Spleen (tissue), 11 donors: Measurements from ENCODE around the gene L2HGDH. TPM values are rescaled to one million over a fixed set of nuclear protein-coding genes. Genes with fewer than 3 reads are reported as not detected.

ENCODE experiments used
- DNase-seq: peaks from one replicate; pipeline ENCODE4 v3.0.0-alpha.2; 2020
- H3K27ac ChIP-seq, 8 donors: fragments of 200-600 bp; sonication (generic) in 7 of 8; 1 replicate in 4 of 8; 2 replicates in 4 of 8; pipeline versions ENCODE4 v1.5.0 to v1.8.0; 2016 to 2021; ENCODE audit warnings: inconsistent platforms in 4 of 8, mild to moderate bottlenecking in 4 of 8, moderate library complexity in 1 of 8
- H3K27me3 ChIP-seq, 7 donors: fragments of 200-600 bp; sonication (generic) in 6 of 7; replicated peaks in 1 of 7; 1 replicate in 4 of 7; 2 replicates in 3 of 7; pipeline versions ENCODE4 v1.5.0 to v1.8.0; 2016 to 2021; ENCODE audit warnings: inconsistent platforms in 3 of 7, mild to moderate bottlenecking in 1 of 7
- H3K36me3 ChIP-seq, 6 donors: fragments of 200-600 bp; sonication (generic) in 5 of 6; 1 replicate in 4 of 6; 2 replicates in 2 of 6; pipeline versions ENCODE4 v1.5.0 to v1.8.0; 2016 to 2021; ENCODE audit warnings: inconsistent platforms in 2 of 6
- H3K4me1 ChIP-seq, 6 donors: fragments of 200-600 bp; sonication (generic) in 5 of 6; 1 replicate in 3 of 6; 2 replicates in 3 of 6; pipeline versions ENCODE4 v1.5.0 to v1.8.0; 2016 to 2021; ENCODE audit warnings: inconsistent platforms in 3 of 6
- H3K4me3 ChIP-seq, 8 donors: fragments of 200-600 bp; sonication (generic) in 7 of 8; 1 replicate in 4 of 8; 2 replicates in 4 of 8; pipeline versions ENCODE4 v1.5.0 to v1.8.0; 2016 to 2021; ENCODE audit warnings: inconsistent platforms in 4 of 8, mild to moderate bottlenecking in 4 of 8, moderate library complexity in 2 of 8
- H3K9me3 ChIP-seq, 8 donors: fragments of 200-600 bp; sonication (generic) in 7 of 8; 1 replicate in 4 of 8; 2 replicates in 4 of 8; pipeline versions ENCODE4 v1.5.0 to v1.8.0; 2016 to 2021; ENCODE audit warnings: inconsistent platforms in 4 of 8
- POLR2A ChIP-seq, 3 donors: fragments of 450-650 bp; IDR thresholded peaks; one replicate each; pipeline ENCODE4 v1.5.1; 2017; ENCODE audit warnings: antibody characterized with exemption in 3 of 3, mild to moderate bottlenecking in 1 of 3
- POLR2AphosphoS5 ChIP-seq, 3 donors: sonication (generic); formaldehyde crosslinking; IDR thresholded peaks; one replicate each; pipeline ENCODE4 v1.5.1; 2017; ENCODE audit warnings: antibody characterized with exemption in 3 of 3
- WGBS, 5 donors: extraction: QIAGEN DNeasy Blood & Tissue Kit in 3 of 5; methylation state at CpG; one replicate each; pipeline versions ENCODE4 v1.1.5 to v1.1.7; 2013 to 2018; 5-methylcytosine and 5-hydroxymethylcytosine counted together
- intact Hi-C: fragments of 100-400 bp; cut with DNase I; formaldehyde crosslinking; loops from one replicate; pipeline ENCODE4 v1.15.0; 2023; ENCODE audit warnings: low total_unique reads
- polyA plus RNA-seq, 3 donors: library from polyadenylated mRNA; stranded (reverse); fragments of 200-250 nt; gene quantifications; one replicate each; pipeline ENCODE4 v1.2.1, GENCODE V29; 2013
- total RNA-seq, 7 donors: library from RNA; depleted of rRNA in 3 of 7; stranded (reverse); fragments of >200 nt in 3 of 7; fragmentation: NEBNext Ultra II Directional in 4 of 7; extraction: Animal tissue kit (Norgen Biotek cat#: 25700) in 4 of 7; gene quantifications; one replicate each; pipeline versions ENCODE4 v1.1.0 to v1.2.1, GENCODE V29; 2016 to 2021
- TF ChIP-seq, protein P1 (sequence below), 11 experiments: fragments of 200-600 bp in 7 of 11; fragments of 450-650 bp in 4 of 11; sonication (generic) in 4 of 11; IDR thresholded peaks in 8 of 11; conservative IDR thresholded peaks in 3 of 11; 1 replicate in 7 of 11; 2 replicates in 4 of 11; pipeline versions ENCODE4 v1.4.0 to v1.8.0; 2016 to 2021; ENCODE audit warnings: antibody characterized with exemption in 11 of 11, inconsistent platforms in 4 of 11, mild to moderate bottlenecking in 1 of 11
- donor health status: healthy with polysubstance abuse.
- donor health status: DM: no; HTN: no; CAD: no; lungs with moderate emphysema.
- donor health status: DM: no; HTN: no; CAD: no.
- donor health status: Bipolar disorder and iron deficiency.
- donor health status: healthy.
- donor health status: DM: no; HTN: no; CAD: no.
- donor health status: DM: yes; HTN: yes; CAD: no.

Gene L2HGDH
- total and polyA plus RNA-seq, 10 donors: 0.72 to 4.9 (median 3.3) TPM

DNA sequence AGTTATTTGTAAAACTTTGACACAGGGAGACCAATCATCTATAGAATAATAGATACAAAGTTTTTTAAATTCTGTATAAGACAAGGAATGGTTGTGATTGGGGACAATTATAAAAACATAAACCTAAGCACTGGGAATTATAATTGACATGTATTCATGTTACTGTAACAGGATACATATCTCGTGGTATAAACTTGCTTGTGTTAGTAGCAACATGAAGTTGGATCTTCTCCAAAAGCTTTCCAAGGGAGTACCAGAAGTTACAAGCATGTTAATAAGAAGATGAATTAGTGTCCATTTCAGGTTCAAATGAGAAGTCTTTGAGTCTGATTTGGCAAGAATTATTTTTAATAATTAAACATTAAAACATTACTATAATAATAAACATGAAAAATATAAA, 42.5 kb upstream of the L2HGDH start:
- H3K36me3 ChIP-seq: peaks cover 0 to 37% (median 7%) of the 10 kb centered on the region in 6 donors
- H3K27me3 ChIP-seq: no peaks in the 10 kb centered on the region
- no peak for DNase-seq
- H3K9me3 ChIP-seq: no peaks in the 10 kb centered on the region
- no peak overlapping the region for H3K4me3 ChIP-seq
- no peak for TF ChIP-seq POLR2A (IDR thresholded peaks at IDR 0.05)
- no peak for TF ChIP-seq POLR2AphosphoS5 (IDR thresholded peaks at IDR 0.05)
- intact Hi-C loops: no loop called here
- no peak overlapping the region for H3K27ac ChIP-seq
- peaks cover 0 to 7% (median 0%) of the 10 kb centered on the region in 6 donors for H3K4me1 ChIP-seq
- WGBS, 5 donors: 2 to 79% (median 40%) methylated on average over 1 of the region's 1 CpG

DNA sequence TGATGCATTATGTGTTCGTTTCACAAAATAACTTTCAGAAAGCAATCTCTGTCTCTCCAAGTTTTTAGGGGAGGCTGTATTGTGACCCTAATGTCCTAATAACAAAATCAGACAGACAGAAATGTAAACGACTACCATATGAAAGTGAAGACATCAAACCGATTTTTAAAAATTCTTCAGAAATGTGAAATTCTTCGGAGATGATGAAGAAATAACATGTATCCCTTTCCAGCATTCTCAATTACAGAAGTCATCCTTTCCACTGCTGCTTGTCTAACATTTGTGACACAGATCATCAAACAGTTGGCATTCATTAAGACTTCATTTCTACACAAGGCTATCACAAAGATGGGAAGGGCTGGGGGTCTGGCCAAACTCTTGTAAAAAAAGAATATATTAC, 41.1 kb upstream of the L2HGDH start:
- H3K27me3 ChIP-seq: no peaks in the 10 kb centered on the region
- H3K4me1 ChIP-seq: peaks cover 0 to 12% (median 0%) of the 10 kb centered on the region in 6 donors
- TF ChIP-seq POLR2AphosphoS5 (IDR thresholded peaks at IDR 0.05) (no peak), POLR2A (IDR thresholded peaks at IDR 0.05) (no peak)
- TF ChIP-seq, protein P1, sequence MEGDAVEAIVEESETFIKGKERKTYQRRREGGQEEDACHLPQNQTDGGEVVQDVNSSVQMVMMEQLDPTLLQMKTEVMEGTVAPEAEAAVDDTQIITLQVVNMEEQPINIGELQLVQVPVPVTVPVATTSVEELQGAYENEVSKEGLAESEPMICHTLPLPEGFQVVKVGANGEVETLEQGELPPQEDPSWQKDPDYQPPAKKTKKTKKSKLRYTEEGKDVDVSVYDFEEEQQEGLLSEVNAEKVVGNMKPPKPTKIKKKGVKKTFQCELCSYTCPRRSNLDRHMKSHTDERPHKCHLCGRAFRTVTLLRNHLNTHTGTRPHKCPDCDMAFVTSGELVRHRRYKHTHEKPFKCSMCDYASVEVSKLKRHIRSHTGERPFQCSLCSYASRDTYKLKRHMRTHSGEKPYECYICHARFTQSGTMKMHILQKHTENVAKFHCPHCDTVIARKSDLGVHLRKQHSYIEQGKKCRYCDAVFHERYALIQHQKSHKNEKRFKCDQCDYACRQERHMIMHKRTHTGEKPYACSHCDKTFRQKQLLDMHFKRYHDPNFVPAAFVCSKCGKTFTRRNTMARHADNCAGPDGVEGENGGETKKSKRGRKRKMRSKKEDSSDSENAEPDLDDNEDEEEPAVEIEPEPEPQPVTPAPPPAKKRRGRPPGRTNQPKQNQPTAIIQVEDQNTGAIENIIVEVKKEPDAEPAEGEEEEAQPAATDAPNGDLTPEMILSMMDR (IDR thresholded peaks at IDR 0.05 in 8 of 11, conservative IDR thresholded peaks at IDR 0.05 in 3 of 11): no peak
- intact Hi-C loops: no loop called here
- 84 to 95% (median 91%) methylated on average over 4 of the region's 4 CpGs for WGBS, 5 donors
- H3K4me3 ChIP-seq: no peak overlapping the region
- H3K9me3 ChIP-seq: no peaks in the 10 kb centered on the region
- no peak overlapping the region for H3K27ac ChIP-seq
- DNase-seq: no peak
- H3K36me3 ChIP-seq: peaks cover 0 to 29% (median 6%) of the 10 kb centered on the region in 6 donors

DNA sequence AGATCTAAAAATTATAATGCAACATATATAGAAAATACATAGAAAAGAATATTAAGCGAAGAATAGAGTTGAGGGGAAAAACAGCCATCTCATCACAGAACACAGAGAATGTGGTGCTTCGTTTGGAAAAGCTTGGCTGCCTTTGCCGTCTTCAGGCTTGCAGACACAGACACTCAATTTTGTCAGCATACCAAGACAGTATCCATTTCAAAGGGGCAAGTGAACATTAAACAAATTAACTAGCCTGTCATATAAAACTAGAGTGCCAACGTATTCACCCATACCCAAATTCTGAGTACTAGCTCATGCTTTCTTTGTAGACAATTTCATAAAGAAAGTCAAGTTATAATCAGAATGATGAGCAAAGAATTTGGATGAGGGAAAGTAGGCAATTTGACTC, 40.6 kb upstream of the L2HGDH start:
- intact Hi-C loops: no loop called here
- no peak for TF ChIP-seq POLR2A (IDR thresholded peaks at IDR 0.05)
- TF ChIP-seq, protein P1 (IDR thresholded peaks at IDR 0.05 in 8 of 11, conservative IDR thresholded peaks at IDR 0.05 in 3 of 11): no peak
- TF ChIP-seq POLR2AphosphoS5 (IDR thresholded peaks at IDR 0.05): no peak
- no peak overlapping the region for H3K4me3 ChIP-seq
- H3K27ac ChIP-seq: no peak overlapping the region
- peaks cover 0 to 23% (median 4%) of the 10 kb centered on the region in 6 donors for H3K36me3 ChIP-seq
- peaks cover 0 to 17% (median 5%) of the 10 kb centered on the region in 6 donors for H3K4me1 ChIP-seq
- no peaks in the 10 kb centered on the region for H3K9me3 ChIP-seq
- DNase-seq: no peak
- WGBS, 5 donors: 82 to 98% (median 92%) methylated on average over 4 of the region's 4 CpGs
- no peaks in the 10 kb centered on the region for H3K27me3 ChIP-seq

DNA sequence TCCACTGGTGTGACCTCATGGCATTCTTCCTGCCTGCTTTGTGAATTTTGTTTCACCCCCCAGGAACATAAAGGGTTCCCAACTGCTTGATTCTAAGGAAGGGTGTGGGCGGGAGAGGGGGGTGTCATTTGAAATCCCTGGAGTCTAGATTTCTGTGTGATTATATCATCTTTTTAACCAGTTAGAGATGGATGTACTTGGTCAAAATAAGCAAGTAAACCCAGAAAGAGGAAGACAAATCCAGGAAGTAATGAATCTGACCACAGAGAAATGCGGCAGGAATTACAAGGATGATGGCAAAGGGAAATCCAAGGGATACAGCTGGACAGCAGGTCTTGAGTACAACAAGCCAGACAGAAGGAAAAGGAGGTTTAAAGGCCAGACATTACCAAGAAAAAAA, 38.9 kb upstream of the L2HGDH start:
- intact Hi-C loops: no loop called here
- no peak overlapping the region for H3K27ac ChIP-seq
- H3K4me1 ChIP-seq: peaks cover 3 to 25% (median 13%) of the 10 kb centered on the region in 6 donors
- DNase-seq: no peak
- H3K36me3 ChIP-seq: peaks cover 0 to 11% (median 0%) of the 10 kb centered on the region in 6 donors
- no peaks in the 10 kb centered on the region for H3K27me3 ChIP-seq
- H3K4me3 ChIP-seq: no peak overlapping the region
- H3K9me3 ChIP-seq: no peaks in the 10 kb centered on the region
- WGBS, 5 donors: 52 to 72% (median 66%) methylated on average over 2 of the region's 2 CpGs
- TF ChIP-seq POLR2A (IDR thresholded peaks at IDR 0.05): no peak
- TF ChIP-seq, protein P1 (IDR thresholded peaks at IDR 0.05 in 8 of 11, conservative IDR thresholded peaks at IDR 0.05 in 3 of 11): no peak
- TF ChIP-seq POLR2AphosphoS5 (IDR thresholded peaks at IDR 0.05): no peak

DNA sequence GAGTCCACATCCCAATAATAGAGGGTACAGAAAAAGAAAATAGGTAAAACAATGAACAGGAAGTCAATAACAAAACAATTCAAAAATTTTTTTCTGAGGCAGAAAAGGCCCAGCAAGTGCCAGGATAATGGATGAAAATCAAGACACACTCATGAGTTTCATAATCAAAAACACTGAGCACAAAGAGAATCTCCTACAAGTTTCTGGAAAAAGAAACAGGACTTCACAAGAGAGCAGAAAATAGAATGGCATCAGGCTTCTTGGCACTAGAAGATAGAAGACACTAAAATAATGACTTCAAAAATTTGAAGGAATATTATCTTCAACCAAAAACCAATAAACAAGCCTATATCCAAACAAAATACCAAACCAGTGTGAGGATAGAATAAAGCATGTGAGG, 36.9 kb upstream of the L2HGDH start:
- no peaks in the 10 kb centered on the region for H3K9me3 ChIP-seq
- no peak overlapping the region for H3K4me3 ChIP-seq
- TF ChIP-seq, protein P1 (IDR thresholded peaks at IDR 0.05 in 8 of 11, conservative IDR thresholded peaks at IDR 0.05 in 3 of 11): no peak
- TF ChIP-seq POLR2AphosphoS5 (IDR thresholded peaks at IDR 0.05) (no peak), POLR2A (IDR thresholded peaks at IDR 0.05) (no peak)
- intact Hi-C loops: no loop called here
- peaks cover 3 to 42% (median 19%) of the 10 kb centered on the region in 6 donors for H3K4me1 ChIP-seq
- H3K27me3 ChIP-seq: no peaks in the 10 kb centered on the region
- H3K27ac ChIP-seq: peak overlapping the region in 1 of 8 donors; percentile 21
- DNase-seq: no peak
- H3K36me3 ChIP-seq: peaks cover 0 to 3% (median 0%) of the 10 kb centered on the region in 6 donors
